ENCODE results near the gene SDF2L1.
"Not testable (repeated sequence)": the region's sequence is repeated elsewhere in the genome, so short reads cannot be mapped to it uniquely, and the experiment has no call there.

The SDF2L1 gene

DNA sequence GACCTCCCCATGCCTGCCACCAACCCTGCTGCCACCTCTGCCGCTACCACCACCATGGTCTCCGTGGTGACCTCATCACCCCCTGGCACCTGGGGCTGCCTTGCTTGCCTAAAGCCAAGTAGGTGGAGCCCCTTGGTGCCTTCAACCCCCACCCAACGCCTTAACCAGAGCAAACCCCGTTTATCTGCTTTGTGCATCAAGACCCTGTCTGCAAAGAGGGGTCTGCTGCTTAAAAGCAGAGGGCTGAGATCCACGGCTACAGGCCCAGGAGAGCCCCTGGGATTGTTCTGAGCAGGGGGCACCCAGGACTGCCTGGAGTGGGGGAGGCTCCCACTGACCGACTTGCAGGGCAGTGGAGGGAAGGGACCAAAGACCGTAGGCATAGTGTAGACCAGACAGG is 18.8 kb downstream of the SDF2L1 start:
- DNase-seq (ENCODE audit: low read depth in 1 of 2, low spot score in 1 of 2) = no peak

DNA sequence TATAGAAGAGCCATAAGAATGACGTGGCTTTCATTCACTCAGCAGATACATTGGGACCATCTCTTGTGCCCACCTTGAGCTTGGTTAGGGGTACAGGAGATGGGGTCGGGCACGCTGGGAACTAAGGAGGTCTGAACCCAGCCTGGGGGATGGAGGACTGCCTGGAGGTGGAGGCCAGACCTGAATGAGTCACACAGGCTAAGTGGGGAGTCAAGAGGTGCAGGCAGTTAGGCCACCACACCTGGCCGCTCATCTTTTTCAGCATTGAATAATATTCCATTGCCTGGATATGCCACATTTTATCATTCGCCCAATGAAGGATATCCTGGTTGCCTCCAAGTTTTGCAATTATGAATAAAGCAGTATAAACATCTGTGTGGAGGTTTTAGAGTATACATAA is 19.9 kb downstream of the SDF2L1 start:
- DNase-seq (ENCODE audit: low read depth in 1 of 2, low spot score in 1 of 2) = no peak

DNA sequence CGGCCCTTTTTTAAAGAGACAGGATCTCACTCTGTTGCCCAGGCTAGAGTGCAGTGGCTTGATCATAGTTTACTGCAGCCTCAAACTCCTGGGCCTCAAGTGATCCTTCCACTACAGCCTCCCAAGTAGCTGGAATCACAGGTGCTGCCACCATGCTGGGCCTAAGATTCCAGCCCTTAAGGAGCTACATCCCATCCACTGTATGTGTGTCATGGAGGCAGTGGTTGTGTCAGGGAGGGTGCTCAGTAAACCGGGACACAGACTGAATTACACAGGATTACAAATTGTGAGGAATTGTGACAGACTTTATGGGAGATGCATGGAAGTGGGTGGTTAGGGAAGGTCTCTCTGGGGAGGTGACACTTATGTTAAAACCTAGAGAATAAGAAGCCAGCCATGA is 21.6 kb downstream of the SDF2L1 start:
- DNase-seq (ENCODE audit: low read depth in 1 of 2, low spot score in 1 of 2) = no peak

GRCh38 chr22:21665047-21665851 is 23.1 kb downstream of the SDF2L1 start:
- DNase-seq (ENCODE audit: low read depth in 1 of 2, low spot score in 1 of 2) = no peak

DNA sequence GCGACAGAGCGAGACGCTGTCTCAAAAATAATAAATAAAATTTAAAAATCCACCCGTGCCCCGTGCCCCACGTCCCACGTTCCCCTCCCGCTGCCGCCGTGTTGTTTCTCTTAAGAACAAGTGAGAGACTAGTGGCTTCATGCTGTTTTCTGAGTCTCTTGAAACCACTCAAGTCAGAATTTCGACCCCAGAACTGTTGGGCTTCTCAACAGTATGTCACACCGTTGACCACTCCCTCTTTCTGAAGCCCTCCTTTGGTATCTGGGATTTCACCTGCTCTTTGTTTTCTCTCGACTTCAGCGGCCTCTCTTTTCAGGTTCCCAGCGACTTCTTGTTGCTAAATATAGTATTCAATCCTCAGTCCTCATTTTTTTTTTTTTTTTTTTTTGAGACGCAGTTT is 24.7 kb downstream of the SDF2L1 start:
- no peak for DNase-seq (ENCODE audit: low read depth in 1 of 2, low spot score in 1 of 2)

- DNase-seq (ENCODE audit: low read depth in 1 of 2, low spot score in 1 of 2) = no peak
Measured at GRCh38 chr22:21669026-21669425, 26.9 kb downstream of the SDF2L1 start.

DNA sequence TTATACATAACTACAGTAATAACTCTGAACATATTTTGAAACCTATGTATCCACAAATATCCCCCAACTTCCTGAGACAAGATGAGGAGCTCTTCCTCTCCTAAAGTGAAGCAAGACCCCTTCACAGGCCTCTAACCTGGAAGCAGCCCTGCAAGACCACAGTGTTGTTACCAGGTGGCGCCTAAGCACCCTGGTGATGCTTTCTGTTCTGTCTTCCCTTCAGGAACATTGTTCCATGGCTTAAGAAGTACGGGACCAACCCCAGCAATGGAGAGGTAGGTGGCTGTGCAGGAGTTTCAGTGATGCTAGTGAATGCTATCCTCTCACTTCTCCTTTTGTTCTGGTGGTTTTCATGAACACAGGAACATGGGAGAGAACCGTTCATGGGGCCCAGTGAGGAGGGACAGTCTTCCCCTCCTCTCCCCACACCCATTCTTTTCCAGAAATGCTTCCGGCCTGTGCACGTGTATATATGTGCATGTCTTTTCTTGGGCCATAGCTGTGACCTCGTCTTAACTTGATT is 30.1 kb downstream of the SDF2L1 start:
- no peak for DNase-seq (ENCODE audit: low read depth in 1 of 2, low spot score in 1 of 2)

DNA sequence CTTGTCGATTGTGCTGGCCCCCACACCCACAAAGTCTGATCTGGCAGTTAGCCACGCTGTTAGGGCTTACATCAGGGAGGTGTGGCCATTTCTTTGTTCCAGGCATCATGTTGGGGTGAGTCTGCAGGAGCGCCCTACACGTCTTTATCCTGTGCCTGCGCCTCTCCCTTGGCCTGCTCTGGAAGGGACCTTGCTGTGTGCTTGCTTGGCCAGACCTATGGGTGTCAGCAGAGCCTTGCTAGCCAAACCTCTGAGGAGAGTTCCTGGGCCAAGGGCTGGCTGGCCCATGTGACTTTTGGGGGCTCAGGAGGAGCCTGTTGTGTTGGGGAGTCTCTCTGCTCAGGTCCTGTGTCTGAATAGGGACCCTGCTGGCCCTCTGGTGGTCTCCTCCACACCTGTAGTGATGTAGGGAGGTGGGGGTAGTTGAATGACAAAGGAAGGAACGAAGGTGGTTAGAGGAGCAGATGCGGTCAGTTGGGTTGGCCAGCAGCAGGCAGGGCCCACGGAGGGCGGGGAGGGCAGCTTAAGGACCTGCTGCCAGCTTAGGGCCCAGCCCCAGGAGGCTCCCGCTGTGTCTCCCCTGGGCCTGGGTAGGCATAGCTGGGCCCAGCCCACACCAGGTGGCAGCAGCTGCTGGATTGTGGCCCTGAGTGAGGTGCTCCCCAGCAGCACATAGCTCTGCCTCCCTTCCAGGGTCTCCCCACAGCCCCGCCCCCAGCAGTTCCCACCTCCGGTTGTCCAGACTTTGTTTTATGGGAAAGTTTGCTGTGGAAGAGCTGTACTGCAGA is 31.6 kb downstream of the SDF2L1 start:
- no peak for DNase-seq (ENCODE audit: low read depth in 1 of 2, low spot score in 1 of 2)

DNA sequence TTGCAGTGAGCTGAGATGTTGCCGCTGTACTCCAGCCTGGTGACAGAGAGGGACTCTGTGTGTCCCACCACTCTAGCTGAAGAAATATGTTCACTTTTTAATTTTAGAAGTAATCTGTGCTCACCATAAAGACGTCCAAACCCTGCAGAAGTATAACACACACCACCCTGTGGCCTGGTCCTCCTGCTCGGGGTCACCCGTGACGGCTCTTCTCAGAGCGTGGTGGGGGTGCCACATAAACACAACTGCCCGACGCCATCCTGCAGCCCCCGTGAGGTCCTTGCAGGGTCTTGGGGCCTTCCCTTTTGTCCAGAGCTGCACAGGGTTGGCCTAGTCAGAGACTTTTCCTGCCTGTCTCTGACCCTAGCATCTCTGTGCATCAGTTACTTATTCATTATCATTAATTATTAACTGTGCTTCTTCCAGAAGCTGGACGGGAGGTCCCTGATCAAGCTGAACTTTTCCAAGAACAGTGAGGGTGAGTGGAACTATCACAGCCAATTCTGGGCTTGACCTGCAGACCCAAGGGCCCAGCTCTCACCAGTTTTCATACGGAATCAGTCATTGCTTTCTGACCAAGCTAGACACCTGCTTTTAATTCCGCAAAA is 32.6 kb downstream of the SDF2L1 start:
- DNase-seq (ENCODE audit: low read depth in 1 of 2, low spot score in 1 of 2) = no peak

- DNase-seq (ENCODE audit: low read depth in 1 of 2, low spot score in 1 of 2) = no peak
Measured at GRCh38 chr22:21677606-21678443, 35.7 kb downstream of the SDF2L1 start.

- not testable (repeated sequence) for DNase-seq (ENCODE audit: low read depth in 1 of 2, low spot score in 1 of 2)
Measured at GRCh38 chr22:21678842-21679241, 36.7 kb downstream of the SDF2L1 start.

GRCh38 chr22:21679383-21679782 is 37.3 kb downstream of the SDF2L1 start:
- DNase-seq (ENCODE audit: low read depth in 1 of 2, low spot score in 1 of 2) = no peak

DNA sequence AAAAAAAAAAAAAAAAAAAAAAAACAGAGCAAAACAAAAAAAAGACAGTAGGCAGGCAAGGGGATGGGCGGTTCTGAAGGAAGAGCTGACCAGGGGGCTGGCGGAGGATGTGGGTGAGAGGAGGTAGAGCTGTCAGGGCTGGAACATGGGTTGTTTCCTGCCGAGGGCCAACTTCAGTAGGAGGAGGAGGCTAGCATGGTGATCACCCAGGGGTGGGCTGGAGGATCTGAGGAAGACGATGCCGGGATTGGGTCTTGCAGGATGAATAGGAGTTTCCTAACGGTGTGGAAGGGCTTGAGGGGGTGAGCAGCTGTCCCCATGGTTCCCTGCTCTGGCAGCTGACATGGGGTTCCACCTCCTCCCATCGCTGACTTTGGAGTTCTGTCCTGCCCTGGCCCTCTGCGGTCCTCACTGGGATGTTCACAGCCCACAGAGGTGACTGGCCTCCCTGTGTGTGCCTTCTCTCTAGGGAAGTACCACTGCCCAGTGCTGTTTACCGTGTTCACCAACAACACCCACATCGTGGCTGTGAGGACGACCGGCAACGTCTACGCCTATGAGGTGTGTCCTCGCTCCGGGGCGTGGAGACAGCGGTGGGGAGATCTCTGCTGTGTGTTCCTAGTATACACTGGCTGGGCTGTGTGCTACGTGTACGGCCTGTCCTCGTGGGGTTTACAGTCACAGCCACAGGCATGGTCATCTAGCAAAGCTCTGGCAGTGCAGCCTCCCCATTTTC is 38.9 kb downstream of the SDF2L1 start:
- no peak for DNase-seq (ENCODE audit: low read depth in 1 of 2, low spot score in 1 of 2)

GRCh38 chr22:21681566-21682370 is 39.7 kb downstream of the SDF2L1 start:
- no peak for DNase-seq (ENCODE audit: low read depth in 1 of 2, low spot score in 1 of 2)

GRCh38 chr22:21682385-21683175 is 40.5 kb downstream of the SDF2L1 start:
- no peak for DNase-seq (ENCODE audit: low read depth in 1 of 2, low spot score in 1 of 2)

DNA sequence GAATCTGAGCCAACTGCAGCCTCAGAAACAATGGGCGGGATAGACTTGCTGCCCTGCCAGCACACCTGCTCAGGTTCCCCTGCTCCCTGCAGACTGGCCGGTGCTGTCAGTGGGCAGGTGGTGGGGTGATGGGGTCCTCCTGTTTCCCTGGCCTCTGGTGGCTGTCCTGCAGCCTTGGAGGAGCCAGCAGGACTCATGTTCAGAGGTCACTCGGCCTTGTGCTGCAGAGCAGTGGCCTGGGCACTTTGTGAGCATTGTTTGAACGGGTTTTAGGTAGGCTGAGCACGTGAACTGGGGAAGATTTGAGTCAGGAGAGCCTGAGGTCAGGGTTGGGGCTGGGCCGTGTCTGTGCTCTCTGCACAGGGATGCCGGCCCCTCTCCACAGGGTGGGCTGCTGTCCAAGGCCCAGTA is 41.3 kb downstream of the SDF2L1 start:
- DNase-seq (ENCODE audit: low read depth in 1 of 2, low spot score in 1 of 2) = no peak

DNA sequence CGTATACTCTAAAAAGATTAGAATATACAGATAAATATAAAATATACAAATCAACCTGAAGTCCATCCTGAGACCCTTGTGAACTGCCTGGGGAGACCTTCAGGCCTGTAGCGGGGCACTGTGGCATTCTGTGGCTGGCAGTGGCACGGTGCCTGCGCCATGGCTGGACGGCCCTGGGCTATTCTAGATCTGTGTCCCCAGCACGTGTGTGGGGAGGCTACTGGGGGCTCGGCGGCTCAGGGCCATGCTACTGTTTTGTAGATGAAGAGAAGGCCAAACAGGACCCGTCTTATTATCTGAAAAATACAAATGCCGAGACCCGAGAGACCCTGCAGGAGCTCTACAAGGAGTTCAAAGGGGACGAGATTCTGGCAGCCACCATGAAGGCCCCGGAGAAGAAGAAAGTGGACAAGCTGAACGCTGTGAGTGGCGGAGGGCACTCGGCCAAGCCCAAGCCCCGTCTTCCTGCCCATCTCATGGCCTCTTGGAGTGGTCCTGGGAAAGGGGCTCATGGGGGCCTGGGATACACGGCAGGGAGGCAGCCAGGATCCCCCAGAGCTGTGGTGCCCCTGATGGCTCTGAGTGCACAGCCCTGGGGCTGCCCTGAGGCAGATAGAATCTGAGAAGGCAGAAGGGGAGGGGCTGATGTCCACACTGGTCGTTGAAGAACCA is 42.5 kb downstream of the SDF2L1 start:
- DNase-seq (ENCODE audit: low read depth in 1 of 2, low spot score in 1 of 2) = no peak

DNA sequence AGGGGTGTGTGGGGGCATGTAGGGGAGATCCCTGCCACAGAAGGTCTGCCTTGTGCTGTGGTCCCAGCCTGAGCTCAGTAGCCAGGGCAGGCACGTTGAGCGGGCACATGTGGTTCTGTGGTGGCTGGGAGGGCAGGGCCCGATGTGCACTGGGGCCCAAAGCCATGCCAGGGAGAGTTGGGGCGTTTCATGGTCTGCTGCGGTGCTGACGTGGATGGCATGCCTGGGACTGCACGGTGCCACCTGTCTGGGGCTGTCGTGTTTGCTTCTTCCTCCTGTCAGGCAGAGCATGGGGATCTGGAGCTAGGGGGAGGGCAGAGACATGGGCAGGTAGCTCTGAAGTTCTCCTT is 43.0 kb downstream of the SDF2L1 start:
- DNase-seq (ENCODE audit: low read depth in 1 of 2, low spot score in 1 of 2) = no peak
